A549 (cell line): Measurements from ENCODE around the gene THEMIS.

Experiments used
- CTCF ChIP-seq: fragments of >200 bp; sonication (Bioruptor Twin); formaldehyde crosslinking; IDR thresholded peaks from 3 replicates; pipeline ENCODE4 v1.5.1; 2016
- HDAC2 ChIP-seq: fragments of 200-600 bp; sonication (generic); IDR thresholded peaks from 2 replicates; pipeline ENCODE4 v1.6.1; 2016
- HMGXB4 ChIP-seq: fragments of 250-450 bp; sonication (Bioruptor Pico); IDR thresholded peaks from 2 replicates; pipeline ENCODE4 v1.5.0; 2021; ENCODE audit warnings: mild to moderate bottlenecking, moderate library complexity, borderline replicate concordance
- JUN ChIP-seq, 2 experiments: fragments of >200 bp; sonication (Bioruptor Twin); formaldehyde crosslinking; IDR thresholded peaks; 2 replicates in 1 of 2; 3 replicates in 1 of 2; pipeline ENCODE4 v1.6.1; 2016 to 2017
- MAZ ChIP-seq: fragments of 150-350 bp; IDR thresholded peaks from 2 replicates; pipeline ENCODE4 v1.6.1; 2014; ENCODE audit warnings: antibody characterized with exemption, low read depth, low read length, borderline replicate concordance
- NPAS2 ChIP-seq: fragments of 250-450 bp; sonication (Bioruptor Pico); IDR thresholded peaks from 2 replicates; pipeline ENCODE4 v1.8.0; 2022; ENCODE audit warnings: mild to moderate bottlenecking, moderate library complexity, borderline replicate concordance
- NR3C1 ChIP-seq: fragments of >200 bp; sonication (Bioruptor Twin); formaldehyde crosslinking; IDR thresholded peaks from 3 replicates; pipeline ENCODE4 v1.6.1; 2017
- POLR2A ChIP-seq: IDR thresholded peaks from 2 replicates; pipeline ENCODE4 v1.6.1; 2012; ENCODE audit warnings: mild to moderate bottlenecking, low read length
- RFX5 ChIP-seq: fragments of 450-650 bp; IDR thresholded peaks from 2 replicates; pipeline ENCODE4 v1.7.1; 2014; ENCODE audit warnings: antibody characterized with exemption, mild to moderate bottlenecking, moderate library complexity
- TF ChIP-seq, protein P1 (sequence below): IDR thresholded peaks from 2 replicates; pipeline ENCODE4 v1.6.1; 2012

GRCh38 chr6:127869183-127869582 lies 31.7 kb downstream of the THEMIS start:
- no peak for TF ChIP-seq JUN (IDR thresholded peaks at IDR 0.05)
- TF ChIP-seq CTCF: no peak
- TF ChIP-seq POLR2A: no peak
- TF ChIP-seq MAZ: no peak
- TF ChIP-seq RFX5: no peak
- TF ChIP-seq, protein P1, sequence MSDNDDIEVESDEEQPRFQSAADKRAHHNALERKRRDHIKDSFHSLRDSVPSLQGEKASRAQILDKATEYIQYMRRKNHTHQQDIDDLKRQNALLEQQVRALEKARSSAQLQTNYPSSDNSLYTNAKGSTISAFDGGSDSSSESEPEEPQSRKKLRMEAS: no peak
- no peak for TF ChIP-seq HMGXB4
- TF ChIP-seq HDAC2: no peak
- TF ChIP-seq NR3C1: no peak
- TF ChIP-seq NPAS2 (CRISPR knock-in tag): no peak
